GM12874 (cell line): Measurements from ENCODE around the gene HLA-DQA2.

Experiments
- CTCF ChIP-seq: IDR thresholded peaks from 2 replicates; pipeline ENCODE4 v1.5.1; 2011; ENCODE audit warnings: low read depth, mild to moderate bottlenecking, control low read depth, low read length, moderate library complexity; ENCODE audit not compliant: insufficient read depth

HLA-DQA2 gene

GRCh38 chr6:32761548-32761947 is 20.4 kb downstream of the HLA-DQA2 start:
- TF ChIP-seq CTCF: no peak

GRCh38 chr6:32763421-32763820 is 22.2 kb downstream of the HLA-DQA2 start, which contains the start of gene HLA-DQB2:
Gene HLA-DQB2 (minus strand): TSS chr6:32763532. CDS start chr6:32763470, 62 bp downstream.
- TF ChIP-seq CTCF: no peak

GRCh38 chr6:32764048-32764447 is 22.9 kb downstream of the HLA-DQA2 start:
- TF ChIP-seq CTCF: no peak

GRCh38 chr6:32772656-32773055 is 31.5 kb downstream of the HLA-DQA2 start:
- TF ChIP-seq CTCF: no peak

GRCh38 chr6:32774426-32774825 is 33.2 kb downstream of the HLA-DQA2 start:
- TF ChIP-seq CTCF: no peak

GRCh38 chr6:32775071-32775470 is 33.9 kb downstream of the HLA-DQA2 start:
- TF ChIP-seq CTCF: no peak

GRCh38 chr6:32779036-32779435 is 37.8 kb downstream of the HLA-DQA2 start:
- TF ChIP-seq CTCF: no peak
